HepG2 (cell line): ENCODE measurements around the gene PLCL1. TPM values are rescaled to one million over a fixed set of nuclear protein-coding genes. Genes with fewer than 3 reads are reported as not detected.

ENCODE experiments used
- ATAC-seq: fragments of 200-7000 bp; cut with Tn5 transposase; 3 replicates; pipeline ENCODE4 v1.9.1; 2020; ENCODE audit warnings: mild to moderate bottlenecking, moderate library complexity
- BruUV-seq: library from RNA; stranded (reverse); fragments of 400-500 nt; replicated peaks from 2 replicates; lab custom pipeline; 2021; lab: Mats Ljungman, UMichigan
- CTCF ChIA-PET: fragments of 300-600 bp; formaldehyde crosslinking; extraction: SDS; loops from one replicate; lab custom pipeline; 2021; ENCODE audit warnings: low total read pairs, inconsistent platforms, low intra/inter-chr PET ratio; lab: Yijun Ruan, JAX
- POLR2A ChIA-PET: fragments of 350-600 bp; sonication (Branson Sonifier 250); formaldehyde crosslinking; loops from one replicate; lab custom pipeline; 2020; ENCODE audit warnings: antibody characterized with exemption, inconsistent platforms; lab: Yijun Ruan, JAX
- DNase-seq: peaks from one replicate; pipeline ENCODE4 v3.0.0-alpha.2; 2015; ENCODE audit warnings: low spot score
- FAIRE-seq: peaks from 3 replicates; lab custom pipeline; 2011; peaks lifted over from hg19 to GRCh38; lab: Jason Lieb, UNC
- H2AFZ ChIP-seq: one replicate; pipeline ENCODE4 v1.6.1; 2011; ENCODE audit warnings: low read length, inconsistent platforms
- H3K27ac ChIP-seq: fragments of 300-600 bp; 3 replicates; pipeline ENCODE4 v1.8.0; 2011; ENCODE audit warnings: mixed run types, mild to moderate bottlenecking, mixed read lengths, low read length, inconsistent platforms; ENCODE audit not compliant: insufficient read depth; ENCODE audit errors: extremely low read length
- H3K27me3 ChIP-seq, 2 experiments: fragments of 200-600 bp in 1 of 2; 2 replicates in 1 of 2; 3 replicates in 1 of 2; pipeline versions ENCODE4 v1.6.0 to v1.8.0; 2011; ENCODE audit warnings: low read length in 2 of 2, mild to moderate bottlenecking in 2 of 2, moderate library complexity in 2 of 2, inconsistent platforms in 1 of 2; ENCODE audit not compliant: insufficient read depth in 2 of 2, control insufficient read depth in 1 of 2
- H3K36me3 ChIP-seq, 2 experiments: fragments of 200-600 bp in 1 of 2; replicated peaks in 1 of 2; 2 replicates in 1 of 2; 3 replicates in 1 of 2; pipeline versions ENCODE4 v1.5.1 to v1.8.0; 2011; ENCODE audit warnings: low read length in 2 of 2, inconsistent platforms in 1 of 2; ENCODE audit not compliant: insufficient read depth in 2 of 2, control insufficient read depth in 1 of 2
- H3K4me1 ChIP-seq: 2 replicates; pipeline ENCODE4 v1.5.1; 2012; ENCODE audit warnings: low read length, inconsistent platforms; ENCODE audit not compliant: insufficient read depth
- H3K4me2 ChIP-seq: 2 replicates; pipeline ENCODE4 v1.6.0; 2011; ENCODE audit warnings: low read depth, low read length, inconsistent platforms
- H3K4me3 ChIP-seq, 3 experiments: fragments of 200-600 bp in 1 of 3; sonication (generic), shearing (Covaris generic) in 1 of 3; replicated peaks in 1 of 3; 2 replicates each; pipeline ENCODE4 v1.5.1; 2011 to 2016; ENCODE audit warnings: low read length in 3 of 3, inconsistent platforms in 2 of 3, low read depth in 2 of 3, mild to moderate bottlenecking in 2 of 3, control low read depth in 1 of 3, mixed read lengths in 1 of 3; ENCODE audit not compliant: insufficient read depth in 1 of 3
- H3K79me2 ChIP-seq: one replicate; pipeline ENCODE4 v1.6.1; 2011; ENCODE audit warnings: low read length, inconsistent platforms; ENCODE audit not compliant: insufficient read depth
- H3K9ac ChIP-seq: 2 replicates; pipeline ENCODE4 v1.6.0; 2011; ENCODE audit warnings: mild to moderate bottlenecking, low read depth, low read length, inconsistent platforms; ENCODE audit not compliant: insufficient read depth
- H3K9me3 ChIP-seq: 2 replicates; pipeline ENCODE4 v1.5.1; 2012; ENCODE audit warnings: mild to moderate bottlenecking, low read length
- H4K20me1 ChIP-seq: 2 replicates; pipeline ENCODE4 v1.6.0; 2011; ENCODE audit warnings: inconsistent platforms, mild to moderate bottlenecking, low read length, moderate library complexity; ENCODE audit not compliant: insufficient read depth
- BCLAF1 ChIP-seq: fragments of 450-650 bp; IDR thresholded peaks from 2 replicates; pipeline ENCODE4 v1.6.1; 2017; ENCODE audit warnings: mild to moderate bottlenecking
- CEBPB ChIP-seq: IDR thresholded peaks from 2 replicates; pipeline ENCODE4 v1.6.1; 2011; ENCODE audit warnings: low read depth, low read length, improper control_type of control experiment, borderline replicate concordance
- ELF4 ChIP-seq: sonication (generic); formaldehyde crosslinking; IDR thresholded peaks from 2 replicates; pipeline ENCODE4 v1.5.0; 2020; ENCODE audit warnings: missing genetic modification reagents, mild to moderate bottlenecking, moderate library complexity, borderline replicate concordance
- LRRFIP1 ChIP-seq: sonication (generic); formaldehyde crosslinking; conservative IDR thresholded peaks from 2 replicates; pipeline ENCODE4 v1.4.0; 2020; ENCODE audit warnings: missing genetic modification reagents
- MEIS2 ChIP-seq: sonication (generic); formaldehyde crosslinking; IDR thresholded peaks from 2 replicates; pipeline ENCODE4 v1.9.0; 2021; ENCODE audit warnings: mild to moderate bottlenecking, missing genetic modification reagents
- NR1H2 ChIP-seq: sonication (generic); formaldehyde crosslinking; IDR thresholded peaks from 2 replicates; pipeline ENCODE4 v1.8.1; 2022; ENCODE audit warnings: low read depth, missing genetic modification reagents, borderline replicate concordance
- SRSF4 ChIP-seq: fragments of 200-400 bp; formaldehyde crosslinking; IDR thresholded peaks from one replicate; pipeline ENCODE4 v1.6.1; 2018; ENCODE audit warnings: mild to moderate bottlenecking, low read depth, low read length, moderate library complexity; ENCODE audit not compliant: poor library complexity, severe bottlenecking
- ZBTB20 ChIP-seq: sonication (generic); formaldehyde crosslinking; IDR thresholded peaks from 2 replicates; pipeline ENCODE4 v1.8.1; 2023; ENCODE audit warnings: missing genetic modification reagents, low read depth, mild to moderate bottlenecking, borderline replicate concordance
- ZNF160 ChIP-seq: sonication (generic); formaldehyde crosslinking; IDR thresholded peaks from 2 replicates; pipeline ENCODE4 v1.8.0; 2022; ENCODE audit warnings: mild to moderate bottlenecking, inconsistent platforms, missing genetic modification reagents
- ZNF441 ChIP-seq: sonication (generic); formaldehyde crosslinking; IDR thresholded peaks from 2 replicates; pipeline ENCODE4 v1.7.0; 2021; ENCODE audit warnings: missing genetic modification reagents, borderline replicate concordance
- ZNF547 ChIP-seq: sonication (generic); formaldehyde crosslinking; IDR thresholded peaks from 2 replicates; pipeline ENCODE4 v1.5.1; 2020; ENCODE audit warnings: mild to moderate bottlenecking, missing genetic modification reagents
- ZNF629 ChIP-seq: sonication (generic); formaldehyde crosslinking; conservative IDR thresholded peaks from 2 replicates; pipeline ENCODE4 v1.5.0; 2020; ENCODE audit warnings: missing genetic modification reagents
- ZNF674 ChIP-seq: sonication (generic); formaldehyde crosslinking; IDR thresholded peaks from 2 replicates; pipeline ENCODE4 v1.5.0; 2020; ENCODE audit warnings: low read depth, mild to moderate bottlenecking, missing genetic modification reagents
- ZSCAN12 ChIP-seq: sonication (generic); formaldehyde crosslinking; IDR thresholded peaks from 2 replicates; pipeline ENCODE4 v1.9.0; 2021; ENCODE audit warnings: mild to moderate bottlenecking, missing genetic modification reagents
- ZSCAN20 ChIP-seq: sonication (generic); formaldehyde crosslinking; IDR thresholded peaks from 2 replicates; pipeline ENCODE4 v1.4.0; 2020; ENCODE audit warnings: missing genetic modification reagents, mild to moderate bottlenecking, borderline replicate concordance
- in situ Hi-C: cut with HindIII; loops from 2 replicates; pipeline ENCODE4 v1.10.0; 2017; ENCODE audit warnings: low pct_unique_long_range_greater_than_20kb; ENCODE audit not compliant: extremely low pct_ligation_motif_present
- intact Hi-C: fragments of 100-400 bp; cut with micrococcal nuclease; formaldehyde crosslinking; loops from one replicate; pipeline ENCODE4 v1.10.0; 2022; ENCODE audit not compliant: unreplicated experiment
- polyA plus RNA-seq, 8 experiments: library from polyadenylated mRNA; depleted of rRNA in 3 of 8; stranded (reverse) in 7 of 8; unstranded in 1 of 8; fragments of >200 nt; fragmentation: Illumina TruSeq in 4 of 8; extraction: Trizol in 4 of 8; gene quantifications; 2 replicates each; pipeline versions ENCODE4 v1.2.1 to v1.2.3, GENCODE V29; 2011 to 2016; ENCODE audit warnings: low read depth in 4 of 8, missing spikeins in 1 of 8, mixed read lengths in 1 of 8; ENCODE audit not compliant: insufficient read depth in 1 of 8
- total RNA-seq, 5 experiments: library from RNA; depleted of rRNA; stranded (reverse); fragments of >200 nt; fragmentation: Illumina TruSeq; extraction: Trizol; gene quantifications; 2 replicates each; pipeline ENCODE4 v1.2.3, GENCODE V29; 2016; ENCODE audit warnings: low read depth in 1 of 5

Gene PLCL1
- total and polyA plus RNA-seq, 2 of the 13 experiments (the other 11 are each of a cell fraction or from before 2014, with no cell fraction given): not detected

GRCh38 chr2:198161151-198161550 is 356.8 kb downstream of the PLCL1 start:
- no peak for DNase-seq
- Histone ChIP-seq H4K20me1 (no peaks in the 10 kb centered on the region), H3K4me3 (no peak overlapping the region), H3K27me3 (0 out of 5 replicates have a peak, but pooled peaks cover 0 to 6% of the 10 kb centered on the region in 2 experiments), H3K36me3 (no peaks in the 10 kb centered on the region), H3K9ac (no peak overlapping the region), H3K27ac (no peak overlapping the region), H3K4me1 (no peaks in the 10 kb centered on the region), H3K79me2 (no peaks in the 10 kb centered on the region), H3K9me3 (peaks cover 17% of the 10 kb centered on the region), H2AFZ (no peak overlapping the region), H3K4me2 (no peak overlapping the region)
- POLR2A ChIA-PET: no interaction called here
- CTCF ChIA-PET: no interaction called here
- no peak for ATAC-seq
- intact Hi-C loops: no loop called here
- in situ Hi-C loops: no loop called here
- no TSS peak for BruUV-seq
- no peak for FAIRE-seq
- no peak for TF ChIP-seq ZNF441 (CRISPR knock-in tag)
- no peak for TF ChIP-seq ZNF674 (CRISPR knock-in tag)
- TF ChIP-seq BCLAF1: no peak

GRCh38 chr2:198162276-198162675 is 357.9 kb downstream of the PLCL1 start:
- Histone ChIP-seq H3K79me2 (no peaks in the 10 kb centered on the region), H3K4me3 (no peak overlapping the region), H3K36me3 (no peaks in the 10 kb centered on the region), H3K27me3 (0 out of 5 replicates have a peak, but pooled peaks cover 0 to 6% of the 10 kb centered on the region in 2 experiments), H3K9me3 (peaks cover 9% of the 10 kb centered on the region), H2AFZ (no peak overlapping the region), H3K27ac (no peak overlapping the region), H3K4me1 (no peaks in the 10 kb centered on the region), H4K20me1 (no peaks in the 10 kb centered on the region), H3K9ac (no peak overlapping the region), H3K4me2 (no peak overlapping the region)
- no peak for DNase-seq
- intact Hi-C loops: no loop called here
- no peak for FAIRE-seq
- no peak for ATAC-seq
- POLR2A ChIA-PET: no interaction called here
- in situ Hi-C loops: no loop called here
- BruUV-seq: no TSS peak
- CTCF ChIA-PET: no interaction called here
- TF ChIP-seq MEIS2 (CRISPR knock-in tag): no peak
- TF ChIP-seq ELF4 (CRISPR knock-in tag): no peak
- no peak for TF ChIP-seq ZNF160 (CRISPR knock-in tag)
- TF ChIP-seq CEBPB: no peak
- no peak for TF ChIP-seq NR1H2 (CRISPR knock-in tag)
- no peak for TF ChIP-seq ZNF629 (CRISPR knock-in tag)
- TF ChIP-seq ZBTB20 (CRISPR knock-in tag): no peak
- no peak for TF ChIP-seq ZNF547 (CRISPR knock-in tag)
- TF ChIP-seq ZSCAN12: no peak
- TF ChIP-seq SRSF4: no peak
- TF ChIP-seq ZSCAN20 (CRISPR knock-in tag): no peak
- no peak for TF ChIP-seq LRRFIP1 (CRISPR knock-in tag)
